CD14-positive monocyte (primary cell): ENCODE results near the gene LNX2. TPM values are rescaled to one million over a fixed set of nuclear protein-coding genes. Genes with fewer than 3 reads are reported as not detected.
A peak's percentile ranks its signal among the peaks of the same experiment; 100 is the strongest.

ENCODE experiments used
- DNase-seq, 3 donors: peaks; one replicate each; pipeline ENCODE4 v3.0.0-alpha.2; 2011 to 2022
- H2AFZ ChIP-seq: 2 replicates; pipeline ENCODE4 v1.6.0; 2012; ENCODE audit warnings: mild to moderate bottlenecking, low read depth, low read length, inconsistent platforms; ENCODE audit not compliant: insufficient read depth, poor library complexity, severe bottlenecking
- H3K27ac ChIP-seq, 2 donors: 1 replicate in 1 of 2; 2 replicates in 1 of 2; pipeline ENCODE4 v1.5.1; 2012 to 2013; ENCODE audit warnings: low read length in 2 of 2, control low read depth in 1 of 2, inconsistent platforms in 1 of 2, low read depth in 1 of 2, mild to moderate bottlenecking in 1 of 2
- H3K27me3 ChIP-seq, 2 donors: one replicate each; pipeline versions ENCODE4 v1.6.0 to v1.6.1; 2011 to 2013; ENCODE audit warnings: low read length in 2 of 2; ENCODE audit not compliant: control insufficient read depth in 2 of 2, insufficient read depth in 2 of 2
- H3K36me3 ChIP-seq, 2 donors: replicated peaks in 1 of 2; 1 replicate in 1 of 2; 2 replicates in 1 of 2; pipeline versions ENCODE4 v1.5.1 to v1.6.1; 2012 to 2013; ENCODE audit warnings: low read length in 2 of 2, control low read depth in 1 of 2, inconsistent platforms in 1 of 2, mild to moderate bottlenecking in 1 of 2; ENCODE audit not compliant: insufficient read depth in 2 of 2, control insufficient read depth in 1 of 2
- H3K4me1 ChIP-seq, 2 donors: 1 replicate in 1 of 2; 2 replicates in 1 of 2; pipeline versions ENCODE4 v1.5.1 to v1.6.1; 2012 to 2013; ENCODE audit warnings: low read length in 2 of 2, control low read depth in 1 of 2, inconsistent platforms in 1 of 2, mild to moderate bottlenecking in 1 of 2, moderate library complexity in 1 of 2; ENCODE audit not compliant: insufficient read depth in 2 of 2, control insufficient read depth in 1 of 2
- H3K4me2 ChIP-seq: replicated peaks from 2 replicates; pipeline ENCODE3; 2012; ENCODE audit warnings: low read length, moderate library complexity, mild to moderate bottlenecking; ENCODE audit not compliant: poor library complexity, severe bottlenecking; ENCODE audit errors: extremely low read depth
- H3K4me3 ChIP-seq, 3 experiments: fragments of 200-600 bp in 1 of 3; sonication (generic) in 1 of 3; replicated peaks in 1 of 3; 1 replicate in 2 of 3; 2 replicates in 1 of 3; pipeline ENCODE4 v1.5.1; 2011 to 2013; ENCODE audit warnings: low read length in 3 of 3, mild to moderate bottlenecking in 3 of 3, control low read depth in 2 of 3, low read depth in 2 of 3, inconsistent platforms in 1 of 3, moderate library complexity in 1 of 3
- H3K79me2 ChIP-seq: 2 replicates; pipeline ENCODE4 v1.6.0; 2012; ENCODE audit warnings: mild to moderate bottlenecking, control low read depth, inconsistent platforms, low read length, moderate library complexity; ENCODE audit not compliant: insufficient read depth
- H3K9ac ChIP-seq: 2 replicates; pipeline ENCODE4 v1.6.0; 2017; ENCODE audit warnings: low read length, mild to moderate bottlenecking; ENCODE audit not compliant: insufficient read depth, poor library complexity, severe bottlenecking
- H3K9me3 ChIP-seq, 2 donors: replicated peaks in 1 of 2; 1 replicate in 1 of 2; 2 replicates in 1 of 2; pipeline versions ENCODE4 v1.5.1 to v1.6.1; 2012 to 2013; ENCODE audit warnings: low read length in 2 of 2, control low read depth in 1 of 2; ENCODE audit not compliant: control insufficient read depth in 1 of 2, insufficient read depth in 1 of 2
- H4K20me1 ChIP-seq: 2 replicates; pipeline ENCODE4 v1.6.0; 2012; ENCODE audit warnings: mild to moderate bottlenecking, low read length, control low read depth, moderate library complexity; ENCODE audit not compliant: insufficient read depth
- H3K27ac Mint-ChIP-seq, 7 donors: one replicate each; pipeline ENCODE4 v1.8.0; 2020; ENCODE audit warnings: mild to moderate bottlenecking in 7 of 7, mixed read lengths in 7 of 7, moderate library complexity in 6 of 7, inconsistent platforms in 2 of 7
- H3K27me3 Mint-ChIP-seq, 3 donors: one replicate each; pipeline ENCODE4 v1.8.0; 2021 to 2022; ENCODE audit warnings: low read depth in 3 of 3, mild to moderate bottlenecking in 3 of 3, mixed read lengths in 3 of 3, moderate library complexity in 3 of 3, inconsistent platforms in 1 of 3
- H3K36me3 Mint-ChIP-seq, 2 donors: one replicate each; pipeline ENCODE4 v1.8.0; 2020; ENCODE audit warnings: mixed read lengths in 2 of 2, inconsistent platforms in 1 of 2, mild to moderate bottlenecking in 1 of 2
- H3K4me1 Mint-ChIP-seq: one replicate; pipeline ENCODE4 v1.8.0; 2020; ENCODE audit warnings: mild to moderate bottlenecking, mixed read lengths
- H3K4me3 Mint-ChIP-seq, 2 donors: one replicate each; pipeline ENCODE4 v1.8.0; 2020; ENCODE audit warnings: mild to moderate bottlenecking in 2 of 2, mixed read lengths in 2 of 2, moderate library complexity in 1 of 2
- H3K9me3 Mint-ChIP-seq, 7 donors: one replicate each; pipeline ENCODE4 v1.8.0; 2020 to 2022; ENCODE audit warnings: mixed read lengths in 7 of 7, mild to moderate bottlenecking in 6 of 7, moderate library complexity in 6 of 7, inconsistent platforms in 2 of 7
- WGBS: methylation state at CpG from one replicate; pipeline ENCODE4 v1.1.5; 2013; ENCODE audit warnings: missing lambda C conversion rate; ENCODE audit not compliant: insufficient coverage; 5-methylcytosine and 5-hydroxymethylcytosine counted together
- intact Hi-C, 2 donors: fragments of 100-400 bp; cut with micrococcal nuclease; formaldehyde crosslinking; loops; one replicate each; pipeline versions ENCODE4 v1.15.0 to v1.15.1; 2023
- polyA plus RNA-seq, 3 donors: library from polyadenylated mRNA; depleted of rRNA in 1 of 3; unstranded in 2 of 3; stranded (reverse) in 1 of 3; fragments of 300-500 nt in 2 of 3; fragments of >200 nt in 1 of 3; fragmentation: Illumina TruSeq in 2 of 3; gene quantifications; 1 replicate in 2 of 3; 2 replicates in 1 of 3; pipeline ENCODE4 v1.2.3, GENCODE V29; 2012 to 2021
- TF ChIP-seq, protein P1 (sequence below): fragments of 200-600 bp; IDR thresholded peaks from one replicate; pipeline ENCODE4 v1.8.0; 2022; ENCODE audit warnings: antibody characterized with exemption, mild to moderate bottlenecking

Gene LNX2
- polyA plus RNA-seq, 3 donors, result 0.89 to 2.3 (median 1.5) TPM

GRCh38 chr13:27551562-27551961 is 68.8 kb downstream of the LNX2 start:
- intact Hi-C loops, result no loop called here
- peaks cover 50 to 65% of the 10 kb centered on the region in 2 donors for H3K36me3 Mint-ChIP-seq

GRCh38 chr13:27549406-27549981 is 70.8 kb downstream of the LNX2 start:
- Histone ChIP-seq H3K4me2 (no peak overlapping the region), H2AFZ (no peak overlapping the region), H3K27ac (no peak overlapping the region), H3K4me3 (no peak overlapping the region), H3K4me1 (no peaks in the 10 kb centered on the region), H3K27me3 (no peaks in the 10 kb centered on the region), H3K9me3 (no peaks in the 10 kb centered on the region), H3K79me2 (no peaks in the 10 kb centered on the region), H3K36me3 (peaks cover 24 to 55% of the 10 kb centered on the region in 2 donors), H4K20me1 (no peaks in the 10 kb centered on the region), H3K9ac (no peak overlapping the region)
- no peaks in the 10 kb centered on the region for H3K9me3 Mint-ChIP-seq
- peak overlapping the region in 1 of 7 donors; percentile 25 for H3K27ac Mint-ChIP-seq
- H3K4me3 Mint-ChIP-seq, result no peak overlapping the region
- no peak for DNase-seq
- H3K4me1 Mint-ChIP-seq, result peaks cover 5% of the 10 kb centered on the region
- intact Hi-C loops, result no loop called here
- peaks cover 44 to 59% of the 10 kb centered on the region in 2 donors for H3K36me3 Mint-ChIP-seq
- 100% methylated on average over 4 of the region's 8 CpGs for WGBS
- H3K27me3 Mint-ChIP-seq, result peaks cover 0 to 2% (median 0%) of the 10 kb centered on the region in 3 donors
- TF ChIP-seq, protein P1, sequence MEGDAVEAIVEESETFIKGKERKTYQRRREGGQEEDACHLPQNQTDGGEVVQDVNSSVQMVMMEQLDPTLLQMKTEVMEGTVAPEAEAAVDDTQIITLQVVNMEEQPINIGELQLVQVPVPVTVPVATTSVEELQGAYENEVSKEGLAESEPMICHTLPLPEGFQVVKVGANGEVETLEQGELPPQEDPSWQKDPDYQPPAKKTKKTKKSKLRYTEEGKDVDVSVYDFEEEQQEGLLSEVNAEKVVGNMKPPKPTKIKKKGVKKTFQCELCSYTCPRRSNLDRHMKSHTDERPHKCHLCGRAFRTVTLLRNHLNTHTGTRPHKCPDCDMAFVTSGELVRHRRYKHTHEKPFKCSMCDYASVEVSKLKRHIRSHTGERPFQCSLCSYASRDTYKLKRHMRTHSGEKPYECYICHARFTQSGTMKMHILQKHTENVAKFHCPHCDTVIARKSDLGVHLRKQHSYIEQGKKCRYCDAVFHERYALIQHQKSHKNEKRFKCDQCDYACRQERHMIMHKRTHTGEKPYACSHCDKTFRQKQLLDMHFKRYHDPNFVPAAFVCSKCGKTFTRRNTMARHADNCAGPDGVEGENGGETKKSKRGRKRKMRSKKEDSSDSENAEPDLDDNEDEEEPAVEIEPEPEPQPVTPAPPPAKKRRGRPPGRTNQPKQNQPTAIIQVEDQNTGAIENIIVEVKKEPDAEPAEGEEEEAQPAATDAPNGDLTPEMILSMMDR, result no peak

More at GRCh38 chr13:27551562-27551961, 68.8 kb downstream of the LNX2 start:
- WGBS, result 90% methylated on average over 3 of the region's 4 CpGs
- H3K9ac ChIP-seq, result no peak overlapping the region
- peaks cover 5% of the 10 kb centered on the region for H3K4me1 Mint-ChIP-seq
- H4K20me1 ChIP-seq, result no peaks in the 10 kb centered on the region
- H3K79me2 ChIP-seq, result no peaks in the 10 kb centered on the region
- peaks cover 24 to 72% of the 10 kb centered on the region in 2 donors for H3K36me3 ChIP-seq
- no peaks in the 10 kb centered on the region for H3K4me1 ChIP-seq
- DNase-seq, result no peak
- no peak overlapping the region for H2AFZ ChIP-seq
- H3K27ac Mint-ChIP-seq, result no peak overlapping the region
- no peaks in the 10 kb centered on the region for H3K27me3 ChIP-seq
- no peaks in the 10 kb centered on the region for H3K9me3 Mint-ChIP-seq
- no peaks in the 10 kb centered on the region for H3K27me3 Mint-ChIP-seq
- TF ChIP-seq, protein P1, result no peak
- no peak overlapping the region for H3K4me3 Mint-ChIP-seq
- H3K9me3 ChIP-seq, result no peaks in the 10 kb centered on the region
- no peak overlapping the region for H3K4me3 ChIP-seq
- no peak overlapping the region for H3K27ac ChIP-seq
- H3K4me2 ChIP-seq, result no peak overlapping the region
